ENCODE measurements around the gene LCP2. TPM values are rescaled to one million over a fixed set of nuclear protein-coding genes. Genes with fewer than 3 reads are reported as not detected.

The LCP2 gene
- total RNA-seq, 1 experiment from 2014 or later = not detected

GRCh38 chr5:170308686-170309085 lies 11.1 kb upstream of the LCP2 start:
- H3K27me3 ChIP-seq (ENCODE audit: low read length) = peaks cover 27% of the 10 kb centered on the region
- ChIA-PET CTCF (no interaction called here), POLR2A (ENCODE audit: unreplicated experiment) (no interaction called here)
- DNase-seq (no peak), ATAC-seq (no peak)
- intact Hi-C loops (cut with micrococcal nuclease) = no loop called here
- H4K20me1 ChIP-seq (ENCODE audit: low read length) = no peaks in the 10 kb centered on the region
- no peak overlapping the region for H3K9ac ChIP-seq (ENCODE audit: low read length)
- H3K79me2 ChIP-seq (ENCODE audit: low read length) = no peaks in the 10 kb centered on the region
- no peaks in the 10 kb centered on the region for H3F3A ChIP-seq (ENCODE audit: low read length, unreplicated experiment)
- no peak overlapping the region for H3K27ac ChIP-seq (ENCODE audit: low read length)
- H3K9me2 ChIP-seq (replicated peaks; ENCODE audit: low read length) = no peaks in the 10 kb centered on the region
- no peak overlapping the region for H3K4me2 ChIP-seq (ENCODE audit: low read length)
- no peaks in the 10 kb centered on the region for H3K36me3 ChIP-seq (ENCODE audit: low read depth, low read length)
- no peaks in the 10 kb centered on the region for H3K4me1 ChIP-seq (ENCODE audit: insufficient read depth, low read length)
- no peak overlapping the region for H3K4me3 ChIP-seq (ENCODE audit: low read length)
- TF ChIP-seq EZH2 (IDR thresholded peaks at IDR 0.05; ENCODE audit: low read length, unreplicated experiment) (no peak), CTCF (conservative IDR thresholded peaks at IDR 0.05; ENCODE audit: low read depth, low read length) (no peak), EZH2phosphoT487 (IDR thresholded peaks at IDR 0.05; ENCODE audit: borderline replicate concordance, low read length) (no peak)
- no peaks in the 10 kb centered on the region for H3K9me3 ChIP-seq (ENCODE audit: low read length)
- no peak overlapping the region for H2AFZ ChIP-seq (ENCODE audit: low read length)
- BruUV-seq (replicated peaks) = no TSS peak

GRCh38 chr5:170307575-170308465 lies 10.2 kb upstream of the LCP2 start:
- no peaks in the 10 kb centered on the region for H3F3A ChIP-seq (ENCODE audit: low read length, unreplicated experiment)
- BruUV-seq (replicated peaks) = no TSS peak
- H4K20me1 ChIP-seq (ENCODE audit: low read length) = no peaks in the 10 kb centered on the region
- peaks cover 21% of the 10 kb centered on the region for H3K27me3 ChIP-seq (ENCODE audit: low read length)
- no peak for ATAC-seq
- H3K9me3 ChIP-seq (ENCODE audit: low read length) = no peaks in the 10 kb centered on the region
- H3K36me3 ChIP-seq (ENCODE audit: low read depth, low read length) = no peaks in the 10 kb centered on the region
- H3K79me2 ChIP-seq (ENCODE audit: low read length) = no peaks in the 10 kb centered on the region
- no peak overlapping the region for H3K9ac ChIP-seq (ENCODE audit: low read length)
- TF ChIP-seq EZH2phosphoT487 (IDR thresholded peaks at IDR 0.05; ENCODE audit: borderline replicate concordance, low read length) (no peak), CTCF (conservative IDR thresholded peaks at IDR 0.05; ENCODE audit: low read depth, low read length) (no peak), EZH2 (IDR thresholded peaks at IDR 0.05; ENCODE audit: low read length, unreplicated experiment) (no peak)
- peak; percentile 28 for DNase-seq
- H2AFZ ChIP-seq (ENCODE audit: low read length) = no peak overlapping the region
- intact Hi-C loops (cut with micrococcal nuclease) = no loop called here
- ChIA-PET POLR2A (ENCODE audit: unreplicated experiment) (no interaction called here), CTCF (no interaction called here)
- H3K4me2 ChIP-seq (ENCODE audit: low read length) = no peak overlapping the region
- H3K4me3 ChIP-seq (ENCODE audit: low read length) = no peak overlapping the region
- no peaks in the 10 kb centered on the region for H3K9me2 ChIP-seq (replicated peaks; ENCODE audit: low read length)
- no peak overlapping the region for H3K27ac ChIP-seq (ENCODE audit: low read length)
- H3K4me1 ChIP-seq (ENCODE audit: insufficient read depth, low read length) = no peaks in the 10 kb centered on the region

- no TSS peak for BruUV-seq (replicated peaks)
- Histone ChIP-seq H3K36me3 (ENCODE audit: low read depth, low read length) (no peaks in the 10 kb centered on the region), H3K4me3 (ENCODE audit: low read length) (no peak overlapping the region), H3K9me2 (replicated peaks; ENCODE audit: low read length) (no peaks in the 10 kb centered on the region), H3K4me2 (ENCODE audit: low read length) (no peak overlapping the region), H3K4me1 (ENCODE audit: insufficient read depth, low read length) (no peaks in the 10 kb centered on the region), H3K27me3 (ENCODE audit: low read length) (peaks cover 11% of the 10 kb centered on the region), H4K20me1 (ENCODE audit: low read length) (no peaks in the 10 kb centered on the region), H3F3A (ENCODE audit: low read length, unreplicated experiment) (no peaks in the 10 kb centered on the region), H2AFZ (ENCODE audit: low read length) (no peak overlapping the region), H3K9ac (ENCODE audit: low read length) (no peak overlapping the region), H3K9me3 (ENCODE audit: low read length) (no peaks in the 10 kb centered on the region), H3K79me2 (ENCODE audit: low read length) (no peaks in the 10 kb centered on the region), H3K27ac (ENCODE audit: low read length) (no peak overlapping the region)
- TF ChIP-seq CTCF (conservative IDR thresholded peaks at IDR 0.05; ENCODE audit: low read depth, low read length) = no peak
- no peak for TF ChIP-seq EZH2phosphoT487 (IDR thresholded peaks at IDR 0.05; ENCODE audit: borderline replicate concordance, low read length)
- no peak for TF ChIP-seq EZH2 (IDR thresholded peaks at IDR 0.05; ENCODE audit: low read length, unreplicated experiment)
- CTCF ChIA-PET = no interaction called here
- DNase-seq (no peak), ATAC-seq (no peak)
- POLR2A ChIA-PET (ENCODE audit: unreplicated experiment) = no interaction called here
- intact Hi-C loops (cut with micrococcal nuclease) = no loop called here
Measured at GRCh38 chr5:170306381-170306831, 8.8 kb upstream of the LCP2 start.
